NCI-H82 (cell line): ENCODE data around the gene TPSAB1.
"Not testable (repeated sequence)": the region's sequence is repeated elsewhere in the genome, so short reads cannot be mapped to it uniquely, and the experiment has no call there.

Experiments used
- DNase-seq: peaks from one replicate; lab custom pipeline; 2025; lab: John Stamatoyannopoulos, UW

TPSAB1 gene

GRCh38 chr16:1224558-1224957 is 15.9 kb upstream of the TPSAB1 start:
- DNase-seq = no peak

GRCh38 chr16:1225051-1225451 is 15.5 kb upstream of the TPSAB1 start, which contains the start of gene TPSG1:
Gene TPSG1, minus strand, starts transcription at chr16:1225268. Its CDS starts 16 bp downstream, at chr16:1225252.
- DNase-seq = no peak

- DNase-seq = not testable (repeated sequence)
These were observed 14.7 kb upstream of the TPSAB1 start for GRCh38 chr16:1225728-1226311.

GRCh38 chr16:1226692-1227091 is 13.8 kb upstream of the TPSAB1 start:
- not testable (repeated sequence) for DNase-seq

- DNase-seq = not testable (repeated sequence)
These were observed 12.3 kb upstream of the TPSAB1 start for GRCh38 chr16:1228227-1228626.

GRCh38 chr16:1229476-1229875 is 11.0 kb upstream of the TPSAB1 start:
- not testable (repeated sequence) for DNase-seq

GRCh38 chr16:1230084-1230470 is 10.4 kb upstream of the TPSAB1 start, which contains the start of gene TPSB2:
Gene TPSB2, minus strand, starts transcription at chr16:1230184. Its CDS starts 233 bp downstream, at chr16:1229951.
- DNase-seq = not testable (repeated sequence)

GRCh38 chr16:1230471-1231212 is 9.9 kb upstream of the TPSAB1 start:
- DNase-seq = not testable (repeated sequence)

- not testable (repeated sequence) for DNase-seq
These were observed 9.2 kb upstream of the TPSAB1 start for GRCh38 chr16:1231301-1231700.

- not testable (repeated sequence) for DNase-seq
These were observed 8.3 kb upstream of the TPSAB1 start for GRCh38 chr16:1232049-1232748.

- not testable (repeated sequence) for DNase-seq
These were observed 3.8 kb upstream of the TPSAB1 start for GRCh38 chr16:1236659-1237058.

- no peak for DNase-seq
These were observed 2.5 kb upstream of the TPSAB1 start for GRCh38 chr16:1237990-1238389.

- DNase-seq = not testable (repeated sequence)
These were observed 1.6 kb upstream of the TPSAB1 start for GRCh38 chr16:1238909-1239308.

- not testable (repeated sequence) for DNase-seq
These were observed 930 bp upstream of the TPSAB1 start for GRCh38 chr16:1239575-1239974.

GRCh38 chr16:1241081-1241480 is 576 bp downstream of the TPSAB1 start:
- DNase-seq = not testable (repeated sequence)

- not testable (repeated sequence) for DNase-seq
These were observed 2.9 kb downstream of the TPSAB1 start for GRCh38 chr16:1243363-1243762.

- not testable (repeated sequence) for DNase-seq
These were observed 3.7 kb downstream of the TPSAB1 start for GRCh38 chr16:1243907-1244850.

GRCh38 chr16:1244881-1245280 is 4.4 kb downstream of the TPSAB1 start:
- no peak for DNase-seq

- DNase-seq = no peak
These were observed 5.0 kb downstream of the TPSAB1 start for GRCh38 chr16:1245452-1246020.

- not testable (repeated sequence) for DNase-seq
These were observed 7.5 kb downstream of the TPSAB1 start for GRCh38 chr16:1247903-1248537.
